Prostate gland (tissue), 2 donors: ENCODE data around the gene C16orf74.
A peak's percentile ranks its signal among the peaks of the same experiment; 100 is the strongest.

ENCODE experiments used
- POLR2AphosphoS5 ChIP-seq: sonication (generic); formaldehyde crosslinking; IDR thresholded peaks from one replicate; pipeline ENCODE4 v1.6.1; 2017; ENCODE audit warnings: antibody characterized with exemption
- TF ChIP-seq, protein P1 (sequence below), 4 experiments: fragments of 200-600 bp in 2 of 4; fragments of 450-650 bp in 2 of 4; sonication (generic) in 2 of 4; IDR thresholded peaks; 1 replicate in 3 of 4; 2 replicates in 1 of 4; pipeline ENCODE4 v1.5.1; 2016 to 2019; ENCODE audit warnings: antibody characterized with exemption in 4 of 4, mild to moderate bottlenecking in 2 of 4, moderate library complexity in 2 of 4

DNA sequence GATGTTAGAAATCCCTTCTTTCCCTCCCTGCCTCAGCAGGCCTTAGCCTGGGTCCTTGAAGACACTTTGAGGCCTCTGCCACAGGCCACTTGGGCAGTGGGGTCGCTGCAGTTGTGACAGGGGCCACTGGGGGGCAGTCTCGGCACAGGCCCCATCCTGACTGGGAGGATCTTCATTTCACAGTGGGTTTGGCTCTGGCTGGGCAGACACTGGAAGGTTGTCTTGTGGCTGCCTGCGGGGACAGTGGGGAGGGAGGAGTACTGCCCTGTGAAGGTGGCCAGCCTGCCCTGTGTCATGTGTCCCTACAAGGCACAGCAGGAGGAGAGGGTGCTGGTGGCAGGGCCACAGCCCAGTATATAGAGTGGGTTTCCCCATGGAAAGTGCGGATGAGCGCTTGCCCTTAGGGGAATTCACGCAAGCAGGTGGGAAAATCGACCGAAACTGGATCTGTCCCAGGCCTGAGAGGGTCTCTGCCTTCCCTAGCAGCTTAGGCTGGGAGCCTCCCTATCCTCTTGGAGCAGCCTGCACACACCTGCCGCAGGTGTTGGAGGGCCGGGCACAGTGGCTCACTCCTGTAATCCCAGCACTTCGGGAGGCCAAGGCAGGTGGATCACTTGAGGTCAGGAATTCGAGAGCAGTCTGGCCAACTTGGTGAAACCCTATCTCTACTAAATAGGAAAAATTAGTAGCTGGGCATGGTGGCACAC lies 90.9 kb downstream of the C16orf74 start:
- TF ChIP-seq, protein P1, sequence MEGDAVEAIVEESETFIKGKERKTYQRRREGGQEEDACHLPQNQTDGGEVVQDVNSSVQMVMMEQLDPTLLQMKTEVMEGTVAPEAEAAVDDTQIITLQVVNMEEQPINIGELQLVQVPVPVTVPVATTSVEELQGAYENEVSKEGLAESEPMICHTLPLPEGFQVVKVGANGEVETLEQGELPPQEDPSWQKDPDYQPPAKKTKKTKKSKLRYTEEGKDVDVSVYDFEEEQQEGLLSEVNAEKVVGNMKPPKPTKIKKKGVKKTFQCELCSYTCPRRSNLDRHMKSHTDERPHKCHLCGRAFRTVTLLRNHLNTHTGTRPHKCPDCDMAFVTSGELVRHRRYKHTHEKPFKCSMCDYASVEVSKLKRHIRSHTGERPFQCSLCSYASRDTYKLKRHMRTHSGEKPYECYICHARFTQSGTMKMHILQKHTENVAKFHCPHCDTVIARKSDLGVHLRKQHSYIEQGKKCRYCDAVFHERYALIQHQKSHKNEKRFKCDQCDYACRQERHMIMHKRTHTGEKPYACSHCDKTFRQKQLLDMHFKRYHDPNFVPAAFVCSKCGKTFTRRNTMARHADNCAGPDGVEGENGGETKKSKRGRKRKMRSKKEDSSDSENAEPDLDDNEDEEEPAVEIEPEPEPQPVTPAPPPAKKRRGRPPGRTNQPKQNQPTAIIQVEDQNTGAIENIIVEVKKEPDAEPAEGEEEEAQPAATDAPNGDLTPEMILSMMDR (IDR thresholded peaks at IDR 0.05) = peak; percentile 81 to 94 (median 89)
- TF ChIP-seq POLR2AphosphoS5 = peak; percentile 61
